Left ventricle myocardium inferior (tissue), 1 donor: ENCODE results near the gene SLIT3. TPM values are rescaled to one million over a fixed set of nuclear protein-coding genes. Genes with fewer than 3 reads are reported as not detected.

Experiments
- DNase-seq: peaks from one replicate; pipeline ENCODE4 v3.0.0-alpha.2; 2020
- H3K27ac ChIP-seq: fragments of 200-600 bp; replicated peaks from 2 replicates; pipeline ENCODE4 v1.8.0; 2021
- H3K27me3 ChIP-seq: fragments of 200-600 bp; 2 replicates; pipeline ENCODE4 v1.8.0; 2021; ENCODE audit warnings: low read depth
- H3K36me3 ChIP-seq: fragments of 200-600 bp; 2 replicates; pipeline ENCODE4 v1.8.0; 2021
- H3K4me1 ChIP-seq: fragments of 200-600 bp; 2 replicates; pipeline ENCODE4 v1.8.0; 2021
- H3K4me3 ChIP-seq: fragments of 200-600 bp; 2 replicates; pipeline ENCODE4 v1.8.0; 2021; ENCODE audit warnings: mild to moderate bottlenecking, moderate library complexity
- H3K9me3 ChIP-seq: fragments of 200-600 bp; replicated peaks from 2 replicates; pipeline ENCODE4 v1.8.0; 2021
- intact Hi-C: fragments of 100-400 bp; cut with micrococcal nuclease; formaldehyde crosslinking; loops from one replicate; pipeline ENCODE4 v1.11.0; 2022
- total RNA-seq: library from RNA; stranded (reverse); fragmentation: NEBNext Ultra II Directional; extraction: Animal tissue kit (Norgen Biotek cat#: 25700); gene quantifications from one replicate; pipeline ENCODE4 v1.2.1, GENCODE V29; 2021
- TF ChIP-seq, protein P1 (sequence below): fragments of 200-600 bp; IDR thresholded peaks from 2 replicates; pipeline ENCODE4 v1.8.0; 2021; ENCODE audit warnings: antibody characterized with exemption, mild to moderate bottlenecking, borderline replicate concordance
- donor health status: DM: no; HTN: yes; CAD: no; lungs with severe emphysema.

Gene SLIT3
- total RNA-seq, 1 donor from 2014 or later: 22.7 TPM

- no peaks in the 10 kb centered on the region for H3K36me3 ChIP-seq
- peak overlapping the region; percentile 58 for H3K27ac ChIP-seq
- intact Hi-C loops: loop anchor here (10.0 kb wide), 1 partner anchor 315 kb away; no protein-coding TSS in a partner anchor
- peak overlapping the region; percentile 68 for H3K4me3 ChIP-seq
- DNase-seq: no peak
- TF ChIP-seq, protein P1, sequence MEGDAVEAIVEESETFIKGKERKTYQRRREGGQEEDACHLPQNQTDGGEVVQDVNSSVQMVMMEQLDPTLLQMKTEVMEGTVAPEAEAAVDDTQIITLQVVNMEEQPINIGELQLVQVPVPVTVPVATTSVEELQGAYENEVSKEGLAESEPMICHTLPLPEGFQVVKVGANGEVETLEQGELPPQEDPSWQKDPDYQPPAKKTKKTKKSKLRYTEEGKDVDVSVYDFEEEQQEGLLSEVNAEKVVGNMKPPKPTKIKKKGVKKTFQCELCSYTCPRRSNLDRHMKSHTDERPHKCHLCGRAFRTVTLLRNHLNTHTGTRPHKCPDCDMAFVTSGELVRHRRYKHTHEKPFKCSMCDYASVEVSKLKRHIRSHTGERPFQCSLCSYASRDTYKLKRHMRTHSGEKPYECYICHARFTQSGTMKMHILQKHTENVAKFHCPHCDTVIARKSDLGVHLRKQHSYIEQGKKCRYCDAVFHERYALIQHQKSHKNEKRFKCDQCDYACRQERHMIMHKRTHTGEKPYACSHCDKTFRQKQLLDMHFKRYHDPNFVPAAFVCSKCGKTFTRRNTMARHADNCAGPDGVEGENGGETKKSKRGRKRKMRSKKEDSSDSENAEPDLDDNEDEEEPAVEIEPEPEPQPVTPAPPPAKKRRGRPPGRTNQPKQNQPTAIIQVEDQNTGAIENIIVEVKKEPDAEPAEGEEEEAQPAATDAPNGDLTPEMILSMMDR: no peak
- H3K9me3 ChIP-seq: no peaks in the 10 kb centered on the region
- peaks cover 59% of the 10 kb centered on the region for H3K27me3 ChIP-seq
- H3K4me1 ChIP-seq: peaks cover 23% of the 10 kb centered on the region
These were observed 1.1 kb downstream of the SLIT3 start for GRCh38 chr5:169299663-169300467.

GRCh38 chr5:169299191-169299662, 1.7 kb downstream of the SLIT3 start:
- H3K27ac ChIP-seq: peak overlapping the region; percentile 58
- intact Hi-C loops: no loop called here
- no peak for DNase-seq
- TF ChIP-seq, protein P1: no peak
- peaks cover 23% of the 10 kb centered on the region for H3K4me1 ChIP-seq
- peaks cover 53% of the 10 kb centered on the region for H3K27me3 ChIP-seq
- no peaks in the 10 kb centered on the region for H3K9me3 ChIP-seq
- H3K36me3 ChIP-seq: no peaks in the 10 kb centered on the region
- peak overlapping the region; percentile 68 for H3K4me3 ChIP-seq

DNA sequence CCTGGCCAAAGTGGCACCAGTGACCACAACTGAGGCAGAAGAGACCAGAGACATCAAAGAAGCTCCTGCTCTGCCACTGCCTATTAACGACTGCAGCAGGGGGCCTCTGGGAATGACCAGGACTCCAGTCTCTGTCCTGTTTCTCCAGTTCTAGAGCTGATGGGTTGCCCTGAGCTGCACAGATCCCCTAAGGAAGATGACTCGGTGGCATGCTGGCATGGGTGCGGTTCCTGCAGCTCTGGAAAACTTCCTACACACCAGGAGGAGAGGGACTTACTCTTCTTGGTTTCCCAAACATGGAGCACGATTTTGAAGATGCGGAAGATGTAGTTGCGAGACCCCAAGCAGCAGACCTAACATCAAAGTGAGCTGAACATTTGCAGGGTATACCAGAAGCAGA, 2.7 kb downstream of the SLIT3 start:
- Histone ChIP-seq H3K36me3 (no peaks in the 10 kb centered on the region), H3K9me3 (no peaks in the 10 kb centered on the region), H3K4me3 (no peak overlapping the region), H3K27ac (no peak overlapping the region), H3K4me1 (peaks cover 23% of the 10 kb centered on the region), H3K27me3 (peaks cover 42% of the 10 kb centered on the region)
- DNase-seq: no peak
- intact Hi-C loops: no loop called here
- TF ChIP-seq, protein P1: no peak

- Histone ChIP-seq H3K27me3 (peaks cover 26% of the 10 kb centered on the region), H3K36me3 (no peaks in the 10 kb centered on the region), H3K27ac (no peak overlapping the region), H3K4me3 (no peak overlapping the region), H3K4me1 (peaks cover 14% of the 10 kb centered on the region), H3K9me3 (no peaks in the 10 kb centered on the region)
- no peak for DNase-seq
- intact Hi-C loops: no loop called here
- TF ChIP-seq, protein P1: no peak
These were observed 4.4 kb downstream of the SLIT3 start for GRCh38 chr5:169296419-169297143.

DNA sequence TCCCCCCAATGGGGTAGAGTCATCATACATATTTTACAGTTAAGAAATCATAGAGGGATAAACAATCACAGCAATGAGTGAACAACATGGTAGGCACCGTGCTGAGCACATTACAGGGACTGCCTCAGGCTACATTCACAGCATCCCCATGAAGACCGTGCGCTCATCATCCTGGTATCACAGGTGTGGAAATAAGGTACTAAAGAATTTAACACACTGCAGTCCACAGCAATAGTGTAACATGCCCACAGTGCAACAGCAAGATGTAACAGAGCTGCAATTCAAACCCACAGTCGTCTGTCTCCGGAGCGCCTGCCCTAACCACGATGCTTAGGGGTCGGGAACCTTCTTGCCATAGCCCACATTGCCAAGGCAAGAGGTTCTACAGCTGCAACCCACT, 5.6 kb downstream of the SLIT3 start:
- Histone ChIP-seq H3K36me3 (no peaks in the 10 kb centered on the region), H3K9me3 (no peaks in the 10 kb centered on the region), H3K4me3 (no peak overlapping the region), H3K27ac (no peak overlapping the region), H3K4me1 (peaks cover 7% of the 10 kb centered on the region), H3K27me3 (peaks cover 13% of the 10 kb centered on the region)
- intact Hi-C loops: no loop called here
- TF ChIP-seq, protein P1: no peak
- DNase-seq: no peak
